SU-DHL-6 (cell line): ENCODE measurements around the gene NPAS3.

Experiments
- CTCF ChIP-seq: fragments of 200-600 bp; sonication (generic); IDR thresholded peaks from one replicate; pipeline ENCODE4 v1.5.1; 2017; ENCODE audit warnings: antibody characterized with exemption, mild to moderate bottlenecking, low read length, moderate library complexity; ENCODE audit not compliant: insufficient read depth, poor library complexity, severe bottlenecking
- EZH2phosphoT487 ChIP-seq: fragments of 200-600 bp; sonication (generic), shearing (Covaris generic); conservative IDR thresholded peaks from 2 replicates; pipeline ENCODE4 v1.6.1; 2018; ENCODE audit warnings: mild to moderate bottlenecking, antibody characterized with exemption, low read length, moderate library complexity, mixed read lengths

DNA sequence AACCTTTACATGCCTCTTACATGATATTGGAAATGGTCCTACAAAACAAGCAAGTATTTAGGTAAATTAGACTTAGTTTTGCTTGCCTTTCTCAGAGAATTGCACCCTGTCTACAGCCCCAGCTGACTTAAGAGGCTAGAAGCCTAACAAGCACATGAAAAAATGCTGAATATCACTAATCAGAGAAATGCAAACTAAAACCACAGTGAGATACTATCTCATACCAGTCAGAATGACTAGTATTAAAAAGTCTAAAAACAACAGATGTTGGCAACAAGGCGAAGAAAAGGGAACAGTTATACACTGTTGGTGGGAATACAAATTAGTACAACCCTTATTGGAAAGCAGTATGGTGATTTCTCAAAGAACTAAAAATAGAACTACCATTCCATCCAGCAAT, 908.4 kb downstream of the NPAS3 start:
- TF ChIP-seq CTCF (no peak), EZH2phosphoT487 (no peak)
